Calu3 (cell line): Measurements from ENCODE around the gene FUT2. TPM values are rescaled to one million over a fixed set of nuclear protein-coding genes. Genes with fewer than 3 reads are reported as not detected.

ENCODE experiments used
- BruUV-seq: library from RNA; stranded (reverse); fragments of 400-500 nt; replicated peaks from 2 replicates; lab custom pipeline; 2021; lab: Mats Ljungman, UMichigan
- CTCF ChIA-PET: fragments of 300-600 bp; sonication (Branson Sonifier 250); formaldehyde crosslinking; loops from one replicate; lab custom pipeline; 2022; ENCODE audit warnings: antibody characterized with exemption; lab: Charles Lee
- DNase-seq: peaks from one replicate; pipeline ENCODE4 v3.0.0; 2022
- H3K27ac Mint-ChIP-seq: one replicate; pipeline ENCODE4 v1.8.0; 2022; ENCODE audit warnings: mixed read lengths; ENCODE audit not compliant: unreplicated experiment
- H3K27me3 Mint-ChIP-seq: one replicate; pipeline ENCODE4 v1.8.0; 2022; ENCODE audit warnings: mixed read lengths; ENCODE audit not compliant: unreplicated experiment
- H3K36me3 Mint-ChIP-seq: one replicate; pipeline ENCODE4 v1.8.0; 2022; ENCODE audit warnings: mild to moderate bottlenecking, moderate library complexity, mixed read lengths; ENCODE audit not compliant: insufficient read depth, unreplicated experiment
- H3K4me1 Mint-ChIP-seq: one replicate; pipeline ENCODE4 v1.8.0; 2022; ENCODE audit warnings: mild to moderate bottlenecking, low read depth, mixed read lengths; ENCODE audit not compliant: unreplicated experiment
- H3K4me3 Mint-ChIP-seq: one replicate; pipeline ENCODE4 v1.8.0; 2022; ENCODE audit warnings: mild to moderate bottlenecking, low read depth, moderate library complexity, mixed read lengths; ENCODE audit not compliant: unreplicated experiment
- H3K9me3 Mint-ChIP-seq: one replicate; pipeline ENCODE4 v1.8.0; 2022; ENCODE audit warnings: low read depth, mixed read lengths; ENCODE audit not compliant: unreplicated experiment
- intact Hi-C: fragments of 100-400 bp; cut with micrococcal nuclease; formaldehyde crosslinking; loops from one replicate; pipeline ENCODE4 v1.10.0; 2022; ENCODE audit not compliant: unreplicated experiment
- total RNA-seq: library from RNA; stranded (reverse); gene quantifications from 2 replicates; pipeline ENCODE4 v1.2.3, GENCODE V29; 2022
- TF ChIP-seq, protein P1 (sequence below): fragments of 200-600 bp; IDR thresholded peaks from one replicate; pipeline ENCODE4 v1.8.0; 2022; ENCODE audit warnings: antibody characterized with exemption; ENCODE audit not compliant: unreplicated experiment

FUT2 gene
- total RNA-seq, 1 experiment from 2014 or later = 10.4 TPM

DNA sequence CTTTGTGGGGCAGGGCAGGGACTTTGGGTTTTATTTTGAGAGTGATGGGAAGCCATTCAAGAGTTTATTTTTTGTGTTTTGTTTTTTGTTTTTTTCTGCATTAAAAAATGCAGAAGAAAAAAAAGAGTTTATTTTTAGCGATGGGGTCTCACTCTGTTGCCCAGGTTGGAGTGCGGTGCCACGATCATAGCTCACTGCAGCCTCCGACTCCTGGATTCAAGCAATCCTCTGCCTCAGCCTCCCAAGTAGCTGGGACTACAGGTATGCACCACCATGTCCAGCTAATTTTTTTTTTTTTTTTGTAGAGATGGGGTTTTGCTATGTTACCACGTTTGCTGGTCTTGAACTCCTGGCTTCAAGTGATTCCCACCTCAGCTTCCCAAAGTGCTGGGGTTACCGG, 37.3 kb upstream of the FUT2 start:
- no peak for DNase-seq
- Mint-ChIP-seq H3K4me3 (no peak overlapping the region), H3K27me3 (no peaks in the 10 kb centered on the region), H3K4me1 (peaks cover 17% of the 10 kb centered on the region), H3K9me3 (no peaks in the 10 kb centered on the region), H3K36me3 (peaks cover 6% of the 10 kb centered on the region), H3K27ac (no peak overlapping the region)
- CTCF ChIA-PET = interaction anchor here (0.6 kb wide), 1 partner anchor 153 kb away, joined by 5 read pairs; no protein-coding TSS in a partner anchor
- no TSS peak for BruUV-seq
- TF ChIP-seq, protein P1, sequence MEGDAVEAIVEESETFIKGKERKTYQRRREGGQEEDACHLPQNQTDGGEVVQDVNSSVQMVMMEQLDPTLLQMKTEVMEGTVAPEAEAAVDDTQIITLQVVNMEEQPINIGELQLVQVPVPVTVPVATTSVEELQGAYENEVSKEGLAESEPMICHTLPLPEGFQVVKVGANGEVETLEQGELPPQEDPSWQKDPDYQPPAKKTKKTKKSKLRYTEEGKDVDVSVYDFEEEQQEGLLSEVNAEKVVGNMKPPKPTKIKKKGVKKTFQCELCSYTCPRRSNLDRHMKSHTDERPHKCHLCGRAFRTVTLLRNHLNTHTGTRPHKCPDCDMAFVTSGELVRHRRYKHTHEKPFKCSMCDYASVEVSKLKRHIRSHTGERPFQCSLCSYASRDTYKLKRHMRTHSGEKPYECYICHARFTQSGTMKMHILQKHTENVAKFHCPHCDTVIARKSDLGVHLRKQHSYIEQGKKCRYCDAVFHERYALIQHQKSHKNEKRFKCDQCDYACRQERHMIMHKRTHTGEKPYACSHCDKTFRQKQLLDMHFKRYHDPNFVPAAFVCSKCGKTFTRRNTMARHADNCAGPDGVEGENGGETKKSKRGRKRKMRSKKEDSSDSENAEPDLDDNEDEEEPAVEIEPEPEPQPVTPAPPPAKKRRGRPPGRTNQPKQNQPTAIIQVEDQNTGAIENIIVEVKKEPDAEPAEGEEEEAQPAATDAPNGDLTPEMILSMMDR = no peak
- intact Hi-C loops = no loop called here

DNA sequence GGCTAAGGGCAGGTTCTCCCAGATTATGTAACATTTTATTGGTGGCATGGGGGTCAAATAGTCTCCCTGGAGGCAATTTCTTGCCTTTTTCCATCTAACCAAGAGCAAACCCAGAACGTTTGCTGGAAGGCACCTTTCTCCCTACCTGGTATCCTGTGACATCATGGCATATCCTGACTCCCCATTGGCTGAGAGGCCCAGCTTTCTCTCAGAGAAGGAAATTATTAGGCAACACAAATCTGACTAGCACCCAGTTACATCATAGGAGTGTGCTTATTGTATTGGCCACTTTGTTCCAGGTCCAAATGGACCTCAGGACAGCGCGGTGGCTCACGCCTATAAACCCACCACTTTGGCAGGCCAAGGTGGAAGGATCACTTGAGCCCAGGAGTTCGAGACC, 36.0 kb upstream of the FUT2 start:
- Mint-ChIP-seq H3K36me3 (peaks cover 6% of the 10 kb centered on the region), H3K4me3 (no peak overlapping the region), H3K4me1 (peaks cover 17% of the 10 kb centered on the region), H3K27me3 (no peaks in the 10 kb centered on the region), H3K27ac (no peak overlapping the region), H3K9me3 (no peaks in the 10 kb centered on the region)
- peak; percentile 44 for DNase-seq
- CTCF ChIA-PET = interaction anchor here (0.5 to 0.6 kb wide), 3 partner anchors 8 to 562 kb away, joined by 3 to 7 read pairs (median 3); no protein-coding TSS in a partner anchor
- TF ChIP-seq, protein P1 = no peak
- intact Hi-C loops = no loop called here
- no TSS peak for BruUV-seq

DNA sequence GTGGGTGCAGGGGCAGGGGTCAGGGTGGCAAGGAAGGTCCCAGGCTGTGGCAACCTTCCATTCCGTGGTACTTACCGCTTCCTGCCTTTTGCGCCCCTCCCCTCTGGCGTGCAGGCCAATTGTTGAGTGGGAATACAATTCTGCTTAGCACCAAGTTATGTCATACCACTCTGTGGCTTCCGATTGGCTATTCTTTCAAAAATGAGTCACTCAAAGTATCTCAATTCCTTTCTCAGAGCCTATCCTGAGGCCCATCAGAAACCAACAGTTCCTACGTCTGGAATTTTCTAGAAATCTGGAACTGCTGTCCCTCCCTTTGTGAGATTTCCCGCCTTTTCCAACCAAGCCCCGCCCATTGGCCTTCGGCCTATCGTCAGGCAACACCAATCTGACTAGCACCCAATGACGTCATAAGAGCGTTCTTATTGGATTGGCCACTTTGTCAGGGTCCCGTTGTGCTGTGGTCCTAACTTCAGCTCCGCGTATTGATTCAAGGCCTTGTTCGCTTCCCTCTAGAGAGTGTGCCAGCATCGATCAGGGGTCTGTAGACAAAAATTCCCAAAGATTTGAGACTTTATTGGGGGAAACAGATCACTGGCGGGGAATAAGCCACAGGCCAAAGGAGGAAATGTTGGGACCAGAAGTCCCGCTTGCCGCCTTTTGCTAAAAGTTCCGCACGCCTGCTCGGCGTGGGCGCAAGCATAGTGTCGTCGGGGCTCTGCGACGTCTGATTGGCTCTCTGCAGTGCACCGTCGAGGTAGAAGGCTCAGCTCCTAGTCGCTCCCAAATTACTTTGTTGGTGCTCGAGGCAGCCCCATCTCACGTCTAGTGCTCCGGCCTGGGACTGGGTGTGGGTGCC, 34.7 kb upstream of the FUT2 start:
- Mint-ChIP-seq H3K27me3 (no peaks in the 10 kb centered on the region), H3K27ac (peak overlapping the region; percentile 76), H3K4me3 (no peak overlapping the region), H3K36me3 (peaks cover 6% of the 10 kb centered on the region), H3K9me3 (no peaks in the 10 kb centered on the region), H3K4me1 (peaks cover 17% of the 10 kb centered on the region)
- TF ChIP-seq, protein P1 = no peak
- CTCF ChIA-PET = interaction anchor here (0.5 kb wide), 1 partner anchor 156 kb away, joined by 4 read pairs; no protein-coding TSS in a partner anchor
- no TSS peak for BruUV-seq
- intact Hi-C loops = no loop called here
- DNase-seq = peak; percentile 82

DNA sequence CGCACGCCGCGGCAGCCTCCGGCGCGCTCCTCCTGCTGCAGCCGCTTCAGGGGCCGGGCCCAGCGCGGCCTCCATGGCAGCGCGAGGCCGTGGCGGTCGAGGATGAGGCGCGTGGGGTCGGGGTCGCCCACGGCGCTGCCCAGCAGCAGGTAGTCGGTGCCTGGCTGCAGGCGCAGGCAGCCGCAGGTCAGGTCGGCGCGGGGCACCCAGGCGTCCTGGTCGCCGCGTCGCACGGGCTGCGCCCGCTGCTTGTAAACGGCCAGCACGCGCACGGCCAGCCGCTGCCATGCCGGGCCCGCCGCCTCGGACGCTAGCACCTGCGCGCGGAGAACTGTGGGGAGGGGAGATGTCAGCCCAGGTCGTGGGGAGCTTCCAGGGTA, 34.1 kb upstream of the FUT2 start:
- DNase-seq = no peak
- no peak overlapping the region for H3K27ac Mint-ChIP-seq
- intact Hi-C loops = no loop called here
- H3K36me3 Mint-ChIP-seq = peaks cover 6% of the 10 kb centered on the region
- no peaks in the 10 kb centered on the region for H3K9me3 Mint-ChIP-seq
- TF ChIP-seq, protein P1 = no peak
- no peaks in the 10 kb centered on the region for H3K27me3 Mint-ChIP-seq
- no TSS peak for BruUV-seq
- CTCF ChIA-PET = interaction anchor here (0.5 kb wide), 1 partner anchor 156 kb away, joined by 4 read pairs; no protein-coding TSS in a partner anchor
- peaks cover 12% of the 10 kb centered on the region for H3K4me1 Mint-ChIP-seq
- no peak overlapping the region for H3K4me3 Mint-ChIP-seq
